Neural cell (in vitro differentiated cells): ENCODE measurements around the gene LGI4.

Experiments
- CTCF ChIP-seq: fragments of 450-650 bp; IDR thresholded peaks from 2 replicates; pipeline ENCODE4 v1.5.1; 2014; ENCODE audit warnings: antibody characterized with exemption, mild to moderate bottlenecking, moderate library complexity; ENCODE audit not compliant: poor library complexity, severe bottlenecking
- REST ChIP-seq: IDR thresholded peaks from 2 replicates; pipeline ENCODE4 v1.6.1; 2012; ENCODE audit warnings: borderline replicate concordance

DNA sequence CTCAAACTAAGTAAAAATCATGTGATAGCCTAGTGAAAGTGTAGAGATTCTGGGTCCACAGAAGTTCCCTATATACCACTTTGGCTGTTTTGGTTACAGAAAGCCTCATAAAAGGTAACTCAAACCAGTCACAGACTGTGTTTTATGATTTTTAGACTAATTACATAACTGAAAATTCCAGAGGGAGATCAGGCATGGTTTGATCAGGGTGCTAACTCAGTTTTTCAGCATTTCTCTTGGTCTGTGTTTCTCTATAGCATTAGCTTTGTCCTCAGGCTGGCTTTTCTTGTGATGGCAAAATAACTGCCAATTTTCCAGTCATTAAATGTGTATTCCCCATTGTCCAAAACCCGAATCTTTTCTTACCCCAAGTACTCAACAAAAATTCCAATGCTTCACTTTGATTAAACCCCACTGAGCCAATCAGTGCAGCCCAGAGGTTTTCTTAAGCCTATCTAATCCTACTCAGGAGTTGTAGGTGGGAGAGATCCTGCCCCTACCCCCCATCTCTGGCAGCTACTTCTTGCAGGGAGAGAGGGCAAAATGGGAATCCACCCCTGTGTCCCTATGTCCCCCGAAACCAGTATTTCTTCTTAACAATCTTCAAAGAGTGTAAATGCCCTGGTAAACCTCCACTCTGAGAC, 27.8 kb downstream of the LGI4 start:
- TF ChIP-seq CTCF (no peak), REST (no peak)
